GM12878 (cell line): ENCODE data around the gene SFT2D1. TPM values are rescaled to one million over a fixed set of nuclear protein-coding genes. Genes with fewer than 3 reads are reported as not detected.

Experiments
- CBFB ChIP-seq: IDR thresholded peaks from 2 replicates; pipeline ENCODE4 v1.6.1; 2016; ENCODE audit warnings: antibody characterized with exemption, low read depth
- CHD2 ChIP-seq: IDR thresholded peaks from 2 replicates; pipeline ENCODE4 v1.6.1; 2011; ENCODE audit warnings: low read depth, low read length, improper control_type of control experiment, borderline replicate concordance
- EGR1 ChIP-seq, 2 experiments: IDR thresholded peaks; 1 replicate in 1 of 2; 2 replicates in 1 of 2; pipeline ENCODE4 v1.6.1; 2011 to 2012; ENCODE audit warnings: low read depth in 2 of 2, low read length in 2 of 2, borderline replicate concordance in 1 of 2, mild to moderate bottlenecking in 1 of 2, moderate library complexity in 1 of 2
- FOS ChIP-seq: IDR thresholded peaks from 3 replicates; pipeline ENCODE4 v1.6.1; 2011; ENCODE audit warnings: borderline replicate concordance; ENCODE audit not compliant: insufficient read length; ENCODE audit errors: extremely low read depth
- GABPA ChIP-seq: IDR thresholded peaks from 2 replicates; pipeline ENCODE4 v1.6.1; 2014; ENCODE audit warnings: antibody characterized with exemption, low read depth, mild to moderate bottlenecking, inconsistent platforms
- RAD51 ChIP-seq: fragments of 450-650 bp; IDR thresholded peaks from 2 replicates; pipeline ENCODE4 v1.6.1; 2016; ENCODE audit warnings: moderate library complexity, mild to moderate bottlenecking, inconsistent platforms
- RB1 ChIP-seq: fragments of 450-650 bp; formaldehyde crosslinking; IDR thresholded peaks from 2 replicates; pipeline ENCODE4 v1.6.1; 2017; ENCODE audit warnings: mild to moderate bottlenecking, borderline replicate concordance
- SIX5 ChIP-seq: IDR thresholded peaks from 2 replicates; pipeline ENCODE4 v1.6.1; 2011; ENCODE audit warnings: mild to moderate bottlenecking, low read depth, low read length, moderate library complexity; ENCODE audit not compliant: severe bottlenecking
- TCF7 ChIP-seq: IDR thresholded peaks from 2 replicates; pipeline ENCODE4 v1.6.1; 2014; ENCODE audit warnings: antibody characterized with exemption, borderline replicate concordance
- ZNF384 ChIP-seq: IDR thresholded peaks from 2 replicates; pipeline ENCODE4 v1.6.1; 2012; ENCODE audit warnings: low read depth, mild to moderate bottlenecking, low read length, improper control_type of control experiment, borderline replicate concordance
- ZNF622 ChIP-seq: fragments of 450-650 bp; IDR thresholded peaks from 2 replicates; pipeline ENCODE4 v1.6.1; 2017; ENCODE audit warnings: mild to moderate bottlenecking, inconsistent platforms
- polyA plus RNA-seq, 11 experiments: library from polyadenylated mRNA; depleted of rRNA in 4 of 11; unstranded in 6 of 11; stranded (reverse) in 5 of 11; fragments of >200 nt; fragmentation: Nextera tagmentation in 4 of 11; fragmentation: Illumina TruSeq in 1 of 11; extraction: Ambion mirVana in 4 of 11; extraction: Trizol in 1 of 11; gene quantifications; 1 replicate in 1 of 11; 2 replicates in 10 of 11; pipeline versions ENCODE4 v1.2.1 to v1.2.3, GENCODE V29; 2011 to 2016; ENCODE audit warnings: inconsistent platforms in 2 of 11, missing spikeins in 2 of 11, low read depth in 1 of 11
- total RNA-seq, 4 experiments: library from RNA; depleted of rRNA in 3 of 4; stranded (reverse); fragments of >200 nt in 3 of 4; fragmentation: Illumina TruSeq in 1 of 4; extraction: Trizol in 1 of 4; gene quantifications; 2 replicates each; pipeline versions ENCODE4 v1.2.1 to v1.2.3, GENCODE V29; 2013 to 2021
- TF ChIP-seq, protein P1 (sequence below): fragments of 450-650 bp; formaldehyde crosslinking; IDR thresholded peaks from 2 replicates; pipeline ENCODE4 v1.4.0; 2020; ENCODE audit warnings: mild to moderate bottlenecking, moderate library complexity
- TF ChIP-seq, protein P2 (sequence below): fragments of 450-650 bp; formaldehyde crosslinking; IDR thresholded peaks from 2 replicates; pipeline ENCODE4 v1.4.0; 2022; ENCODE audit warnings: mild to moderate bottlenecking, moderate library complexity
- TF ChIP-seq, protein P3 (sequence below): IDR thresholded peaks from 2 replicates; pipeline ENCODE4 v1.6.1; 2011; ENCODE audit warnings: low read depth, low read length, improper control_type of control experiment, borderline replicate concordance

Gene SFT2D1
- total and polyA plus RNA-seq, 10 of the 15 experiments (the other 5 are each of a cell fraction or from before 2014, with no cell fraction given), result 69.5 to 281 (median 124) TPM

DNA sequence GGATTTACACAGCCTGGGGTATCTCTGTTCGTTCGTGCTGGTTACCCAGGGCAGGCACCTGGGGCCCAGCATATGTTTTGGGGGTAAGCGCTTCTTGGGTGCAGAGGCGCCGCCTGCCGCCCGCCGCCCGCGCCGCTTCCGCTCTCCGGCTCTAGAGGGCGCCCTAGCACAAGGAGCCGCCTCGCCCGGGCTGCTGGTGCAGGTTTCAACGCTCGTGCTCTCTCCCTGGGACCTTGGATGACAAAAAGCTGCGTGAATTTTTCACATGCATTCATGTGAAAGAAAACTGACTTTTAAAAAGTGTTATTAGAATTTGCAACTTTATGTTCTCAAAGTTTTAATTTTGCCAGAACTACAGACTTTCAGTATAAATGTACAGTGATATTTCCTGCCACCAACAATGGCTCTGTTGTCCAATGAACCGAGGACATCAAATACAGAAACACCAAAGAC, 66.6 kb downstream of the SFT2D1 start (continued):
- TF ChIP-seq, protein P1, sequence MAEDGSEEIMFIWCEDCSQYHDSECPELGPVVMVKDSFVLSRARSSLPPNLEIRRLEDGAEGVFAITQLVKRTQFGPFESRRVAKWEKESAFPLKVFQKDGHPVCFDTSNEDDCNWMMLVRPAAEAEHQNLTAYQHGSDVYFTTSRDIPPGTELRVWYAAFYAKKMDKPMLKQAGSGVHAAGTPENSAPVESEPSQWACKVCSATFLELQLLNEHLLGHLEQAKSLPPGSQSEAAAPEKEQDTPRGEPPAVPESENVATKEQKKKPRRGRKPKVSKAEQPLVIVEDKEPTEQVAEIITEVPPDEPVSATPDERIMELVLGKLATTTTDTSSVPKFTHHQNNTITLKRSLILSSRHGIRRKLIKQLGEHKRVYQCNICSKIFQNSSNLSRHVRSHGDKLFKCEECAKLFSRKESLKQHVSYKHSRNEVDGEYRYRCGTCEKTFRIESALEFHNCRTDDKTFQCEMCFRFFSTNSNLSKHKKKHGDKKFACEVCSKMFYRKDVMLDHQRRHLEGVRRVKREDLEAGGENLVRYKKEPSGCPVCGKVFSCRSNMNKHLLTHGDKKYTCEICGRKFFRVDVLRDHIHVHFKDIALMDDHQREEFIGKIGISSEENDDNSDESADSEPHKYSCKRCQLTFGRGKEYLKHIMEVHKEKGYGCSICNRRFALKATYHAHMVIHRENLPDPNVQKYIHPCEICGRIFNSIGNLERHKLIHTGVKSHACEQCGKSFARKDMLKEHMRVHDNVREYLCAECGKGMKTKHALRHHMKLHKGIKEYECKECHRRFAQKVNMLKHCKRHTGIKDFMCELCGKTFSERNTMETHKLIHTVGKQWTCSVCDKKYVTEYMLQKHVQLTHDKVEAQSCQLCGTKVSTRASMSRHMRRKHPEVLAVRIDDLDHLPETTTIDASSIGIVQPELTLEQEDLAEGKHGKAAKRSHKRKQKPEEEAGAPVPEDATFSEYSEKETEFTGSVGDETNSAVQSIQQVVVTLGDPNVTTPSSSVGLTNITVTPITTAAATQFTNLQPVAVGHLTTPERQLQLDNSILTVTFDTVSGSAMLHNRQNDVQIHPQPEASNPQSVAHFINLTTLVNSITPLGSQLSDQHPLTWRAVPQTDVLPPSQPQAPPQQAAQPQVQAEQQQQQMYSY, result no peak
- TF ChIP-seq ZNF384 (no peak), TCF7 (no peak), RB1 (peak; percentile 72; the same call in 1 of the 2 replicates), CHD2 (no peak), ZNF622 (no peak), RAD51 (no peak), EGR1 (IDR thresholded peaks at IDR 0.05; ENCODE audit: borderline replicate concordance in 1 of 2, low read depth in 2 of 2, low read length in 2 of 2) (no peak), GABPA (no peak), SIX5 (no peak), CBFB (no peak), FOS (no peak)
- TF ChIP-seq, protein P2, sequence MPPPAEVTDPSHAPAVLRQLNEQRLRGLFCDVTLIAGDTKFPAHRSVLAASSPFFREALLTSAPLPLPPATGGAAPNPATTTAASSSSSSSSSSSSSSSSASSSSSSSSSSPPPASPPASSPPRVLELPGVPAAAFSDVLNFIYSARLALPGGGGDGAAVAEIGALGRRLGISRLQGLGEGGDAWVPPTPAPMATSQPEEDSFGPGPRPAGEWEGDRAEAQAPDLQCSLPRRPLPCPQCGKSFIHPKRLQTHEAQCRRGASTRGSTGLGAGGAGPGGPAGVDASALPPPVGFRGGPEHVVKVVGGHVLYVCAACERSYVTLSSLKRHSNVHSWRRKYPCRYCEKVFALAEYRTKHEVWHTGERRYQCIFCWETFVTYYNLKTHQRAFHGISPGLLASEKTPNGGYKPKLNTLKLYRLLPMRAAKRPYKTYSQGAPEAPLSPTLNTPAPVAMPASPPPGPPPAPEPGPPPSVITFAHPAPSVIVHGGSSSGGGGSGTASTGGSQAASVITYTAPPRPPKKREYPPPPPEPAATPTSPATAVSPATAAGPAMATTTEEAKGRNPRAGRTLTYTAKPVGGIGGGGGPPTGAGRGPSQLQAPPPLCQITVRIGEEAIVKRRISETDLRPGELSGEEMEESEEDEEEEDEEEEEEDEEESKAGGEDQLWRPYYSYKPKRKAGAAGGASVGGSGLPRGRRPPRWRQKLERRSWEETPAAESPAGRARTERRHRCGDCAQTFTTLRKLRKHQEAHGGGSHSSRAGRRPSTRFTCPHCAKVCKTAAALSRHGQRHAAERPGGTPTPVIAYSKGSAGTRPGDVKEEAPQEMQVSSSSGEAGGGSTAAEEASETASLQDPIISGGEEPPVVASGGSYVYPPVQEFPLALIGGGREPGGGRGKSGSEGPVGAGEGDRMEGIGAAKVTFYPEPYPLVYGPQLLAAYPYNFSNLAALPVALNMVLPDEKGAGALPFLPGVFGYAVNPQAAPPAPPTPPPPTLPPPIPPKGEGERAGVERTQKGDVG (CRISPR knock-in tag), result no peak
- TF ChIP-seq, protein P3, sequence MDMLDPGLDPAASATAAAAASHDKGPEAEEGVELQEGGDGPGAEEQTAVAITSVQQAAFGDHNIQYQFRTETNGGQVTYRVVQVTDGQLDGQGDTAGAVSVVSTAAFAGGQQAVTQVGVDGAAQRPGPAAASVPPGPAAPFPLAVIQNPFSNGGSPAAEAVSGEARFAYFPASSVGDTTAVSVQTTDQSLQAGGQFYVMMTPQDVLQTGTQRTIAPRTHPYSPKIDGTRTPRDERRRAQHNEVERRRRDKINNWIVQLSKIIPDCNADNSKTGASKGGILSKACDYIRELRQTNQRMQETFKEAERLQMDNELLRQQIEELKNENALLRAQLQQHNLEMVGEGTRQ, result no peak
